ACC112 (cell line): ENCODE results near the gene PPM1L.
A peak's percentile ranks its signal among the peaks of the same experiment; 100 is the strongest.

Experiments
- H2AFZ ChIP-seq: fragments of 200-600 bp; sonication (generic); one replicate; pipeline ENCODE4 v1.6.0; 2017; ENCODE audit warnings: antibody characterized with exemption, low read length; ENCODE audit not compliant: unreplicated experiment
- H3K27ac ChIP-seq: fragments of 200-600 bp; sonication (generic); 2 replicates; pipeline ENCODE4 v1.5.1; 2014; ENCODE audit warnings: low read depth, mild to moderate bottlenecking, antibody characterized with exemption, low read length, moderate library complexity
- H3K27me3 ChIP-seq: fragments of 200-600 bp; sonication (generic); 2 replicates; pipeline ENCODE4 v1.6.1; 2014; ENCODE audit warnings: mild to moderate bottlenecking, antibody characterized with exemption, low read length, moderate library complexity, mixed read lengths; ENCODE audit not compliant: insufficient read depth
- H3K36me3 ChIP-seq: fragments of 200-600 bp; sonication (generic); 2 replicates; pipeline ENCODE4 v1.6.1; 2016; ENCODE audit warnings: mild to moderate bottlenecking, antibody characterized with exemption, low read length, moderate library complexity, mixed read lengths; ENCODE audit not compliant: insufficient read depth
- H3K4me1 ChIP-seq: fragments of 200-600 bp; sonication (generic); one replicate; pipeline ENCODE4 v1.6.1; 2016; ENCODE audit warnings: low read length, mixed read lengths; ENCODE audit not compliant: insufficient read depth, unreplicated experiment, control insufficient read depth
- H3K4me3 ChIP-seq: fragments of 200-600 bp; sonication (generic); 2 replicates; pipeline ENCODE4 v1.5.1; 2014; ENCODE audit warnings: mild to moderate bottlenecking, low read depth, low read length
- H3K79me2 ChIP-seq: fragments of 200-600 bp; sonication (generic); one replicate; pipeline ENCODE4 v1.6.0; 2016; ENCODE audit warnings: low read length; ENCODE audit not compliant: control insufficient read depth, unreplicated experiment, insufficient read depth

Gene PPM1L

GRCh38 chr3:160808838-160809237 is 52.8 kb downstream of the PPM1L start:
- Histone ChIP-seq H3K4me3 (no peak overlapping the region), H3K36me3 (no peaks in the 10 kb centered on the region), H3K4me1 (peaks cover 13% of the 10 kb centered on the region), H2AFZ (no peak overlapping the region), H3K27ac (no peak overlapping the region), H3K27me3 (no peaks in the 10 kb centered on the region), H3K79me2 (no peaks in the 10 kb centered on the region)

GRCh38 chr3:160809453-160809852 is 53.4 kb downstream of the PPM1L start:
- Histone ChIP-seq H3K4me1 (peaks cover 13% of the 10 kb centered on the region), H3K27me3 (no peaks in the 10 kb centered on the region), H3K4me3 (no peak overlapping the region), H3K36me3 (no peaks in the 10 kb centered on the region), H3K79me2 (no peaks in the 10 kb centered on the region), H2AFZ (no peak overlapping the region), H3K27ac (no peak overlapping the region)

- H3K4me1 ChIP-seq, result peaks cover 13% of the 10 kb centered on the region
- no peaks in the 10 kb centered on the region for H3K79me2 ChIP-seq
- H3K36me3 ChIP-seq, result no peaks in the 10 kb centered on the region
- no peak overlapping the region for H2AFZ ChIP-seq
- H3K27ac ChIP-seq, result peak overlapping the region; percentile 43
- H3K4me3 ChIP-seq, result no peak overlapping the region
- no peaks in the 10 kb centered on the region for H3K27me3 ChIP-seq
Observed at GRCh38 chr3:160810362-160811236, 54.6 kb downstream of the PPM1L start.

- H3K27ac ChIP-seq, result peak overlapping the region; percentile 41; the same call in 1 of the 2 replicates
- no peaks in the 10 kb centered on the region for H3K36me3 ChIP-seq
- H3K79me2 ChIP-seq, result no peaks in the 10 kb centered on the region
- H3K27me3 ChIP-seq, result no peaks in the 10 kb centered on the region
- no peak overlapping the region for H3K4me3 ChIP-seq
- peaks cover 13% of the 10 kb centered on the region for H3K4me1 ChIP-seq
- no peak overlapping the region for H2AFZ ChIP-seq
Observed at GRCh38 chr3:160811237-160811548, 55.2 kb downstream of the PPM1L start.

DNA sequence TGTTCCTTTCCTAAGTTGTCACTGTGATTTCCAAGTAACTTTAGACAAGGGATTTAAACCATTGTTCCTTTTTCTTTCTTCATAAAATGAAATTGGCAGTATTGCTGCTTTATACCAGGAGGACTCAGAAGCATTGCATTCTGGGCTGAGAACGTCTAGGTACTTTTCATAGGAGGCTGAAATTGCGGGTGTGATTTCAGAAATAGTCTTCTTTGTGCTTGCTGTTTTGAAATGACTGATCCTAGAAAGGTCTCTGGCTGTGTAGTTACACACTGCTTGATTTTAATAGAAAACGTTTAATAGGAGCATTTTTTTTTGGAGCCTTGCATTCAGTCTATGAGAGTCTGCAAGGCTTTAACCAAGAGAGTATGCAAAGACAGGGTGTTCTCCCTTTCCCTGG is 56.3 kb downstream of the PPM1L start:
- Histone ChIP-seq H3K27ac (no peak overlapping the region), H3K27me3 (no peaks in the 10 kb centered on the region), H3K4me1 (peaks cover 13% of the 10 kb centered on the region), H3K4me3 (no peak overlapping the region), H3K36me3 (no peaks in the 10 kb centered on the region), H3K79me2 (no peaks in the 10 kb centered on the region), H2AFZ (no peak overlapping the region)

GRCh38 chr3:160815280-160815679 is 59.2 kb downstream of the PPM1L start:
- Histone ChIP-seq H3K27ac (no peak overlapping the region), H3K36me3 (no peaks in the 10 kb centered on the region), H3K27me3 (peaks cover 3% of the 10 kb centered on the region; the same call in 1 of the 2 replicates), H3K79me2 (no peaks in the 10 kb centered on the region), H2AFZ (no peak overlapping the region), H3K4me3 (no peak overlapping the region), H3K4me1 (peaks cover 14% of the 10 kb centered on the region)

- no peaks in the 10 kb centered on the region for H3K36me3 ChIP-seq
- no peak overlapping the region for H2AFZ ChIP-seq
Observed at GRCh38 chr3:160820022-160820421, 64.0 kb downstream of the PPM1L start.

DNA sequence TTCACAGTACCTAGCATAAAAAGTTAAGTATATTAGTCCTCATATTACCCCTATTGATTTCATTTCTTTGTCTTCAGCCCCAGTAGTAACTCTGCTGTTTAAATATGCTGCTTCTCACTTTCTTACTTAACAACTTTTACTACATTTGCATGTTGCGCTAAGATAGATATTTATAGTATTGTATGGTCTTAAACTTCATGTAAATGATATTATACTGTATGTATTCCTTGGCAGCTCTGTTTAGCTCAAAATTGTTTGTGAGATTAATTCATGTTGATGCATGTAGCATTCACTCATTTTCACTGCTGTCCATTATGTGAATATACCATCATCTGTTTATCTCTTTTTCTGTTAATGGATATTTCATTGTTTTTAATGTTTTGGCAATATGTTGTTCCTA is 64.4 kb downstream of the PPM1L start:
- no peaks in the 10 kb centered on the region for H3K79me2 ChIP-seq
- no peaks in the 10 kb centered on the region for H3K36me3 ChIP-seq
- no peak overlapping the region for H3K4me3 ChIP-seq
- no peak overlapping the region for H2AFZ ChIP-seq
- H3K27ac ChIP-seq, result 0 out of 2 replicates have a peak overlapping the region, but pooled peaks have one; percentile 18
- H3K4me1 ChIP-seq, result peaks cover 7% of the 10 kb centered on the region
- H3K27me3 ChIP-seq, result peaks cover 3% of the 10 kb centered on the region; the same call in 1 of the 2 replicates

More at GRCh38 chr3:160820022-160820421, 64.0 kb downstream of the PPM1L start:
- no peaks in the 10 kb centered on the region for H3K79me2 ChIP-seq
- peaks cover 7% of the 10 kb centered on the region for H3K4me1 ChIP-seq
- H3K27me3 ChIP-seq, result peaks cover 3% of the 10 kb centered on the region; the same call in 1 of the 2 replicates
- no peak overlapping the region for H3K4me3 ChIP-seq
- H3K27ac ChIP-seq, result peak overlapping the region; percentile 43; the same call in 1 of the 2 replicates

DNA sequence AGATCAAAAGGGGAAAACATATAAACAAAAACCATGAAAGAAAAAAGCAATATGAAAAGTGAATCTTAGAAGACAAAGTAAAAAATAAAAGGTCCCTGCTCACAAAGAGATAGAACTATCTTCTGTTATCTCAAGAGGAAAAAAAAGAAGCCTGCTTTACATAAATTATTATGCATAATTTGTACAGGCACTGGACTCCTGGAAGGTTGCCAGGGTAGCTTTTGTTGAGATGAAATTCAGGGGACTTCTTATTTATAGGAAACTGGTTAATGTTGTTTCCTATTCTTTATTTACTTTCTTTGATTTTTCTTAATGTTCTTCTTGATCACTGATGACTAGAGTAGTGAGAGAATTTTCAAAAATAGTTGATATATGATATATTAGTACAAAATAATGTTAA is 66.9 kb downstream of the PPM1L start:
- Histone ChIP-seq H3K79me2 (no peaks in the 10 kb centered on the region), H3K4me1 (peaks cover 7% of the 10 kb centered on the region), H3K4me3 (no peak overlapping the region), H2AFZ (no peak overlapping the region), H3K27ac (no peak overlapping the region), H3K36me3 (no peaks in the 10 kb centered on the region), H3K27me3 (no peaks in the 10 kb centered on the region)

GRCh38 chr3:160825311-160825800 is 69.3 kb downstream of the PPM1L start:
- no peak overlapping the region for H2AFZ ChIP-seq
- H3K36me3 ChIP-seq, result no peaks in the 10 kb centered on the region
- H3K4me1 ChIP-seq, result peaks cover under 1% of the 10 kb centered on the region
- H3K27ac ChIP-seq, result no peak overlapping the region
- no peaks in the 10 kb centered on the region; the same call in 1 of the 2 replicates for H3K27me3 ChIP-seq
- no peak overlapping the region for H3K4me3 ChIP-seq
- H3K79me2 ChIP-seq, result no peaks in the 10 kb centered on the region

DNA sequence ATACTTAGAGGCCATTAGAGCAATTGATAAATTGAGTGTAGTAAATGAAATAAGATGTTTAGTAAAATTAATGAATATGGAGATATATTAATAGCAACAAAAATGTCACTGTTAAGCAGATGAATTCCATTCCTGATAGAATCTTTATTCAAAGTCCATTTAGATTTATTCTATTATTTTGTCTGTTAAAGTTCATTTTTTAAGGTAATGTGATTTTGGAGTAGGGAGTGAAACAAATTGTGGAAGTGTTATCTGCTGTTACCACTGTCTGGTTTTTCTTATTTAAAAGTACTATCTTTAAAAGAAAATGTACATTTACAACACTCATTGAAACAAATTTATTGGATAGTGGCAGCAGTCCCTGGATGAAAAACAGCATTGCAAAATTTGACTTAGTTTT is 70.4 kb downstream of the PPM1L start:
- Histone ChIP-seq H3K27me3 (no peaks in the 10 kb centered on the region; the same call in 1 of the 2 replicates), H3K4me1 (no peaks in the 10 kb centered on the region), H2AFZ (no peak overlapping the region), H3K4me3 (no peak overlapping the region), H3K27ac (no peak overlapping the region), H3K36me3 (no peaks in the 10 kb centered on the region), H3K79me2 (no peaks in the 10 kb centered on the region)
